Activated T-helper 1 cell treated with anti-CD3 and anti-CD28 coated beads, Interleukin-12 subunit alpha, Interleukin-12 subunit beta, Interleukin-2, Interleukin-4 antibody, amounts not matched to agents 30 ng/mL and 10 ng/mL and 1 ng/mL, durations not matched to agents 14 hours and 24 hours and 36 hours (primary cell): Measurements from ENCODE around the gene NDUFB6. TPM values are rescaled to one million over a fixed set of nuclear protein-coding genes. Genes with fewer than 3 reads are reported as not detected.
"Not testable (repeated sequence)": the region's sequence is repeated elsewhere in the genome, so short reads cannot be mapped to it uniquely, and the experiment has no call there.

ENCODE experiments used
- DNase-seq: peaks from one replicate; pipeline ENCODE4 v3.0.0; 2021; ENCODE audit warnings: low spot score
- H3K27ac Mint-ChIP-seq: one replicate; pipeline ENCODE4 v1.8.0; 2021; ENCODE audit warnings: mild to moderate bottlenecking, mixed read lengths
- H3K27me3 Mint-ChIP-seq: one replicate; pipeline ENCODE4 v1.8.0; 2022; ENCODE audit warnings: mild to moderate bottlenecking, moderate library complexity, mixed read lengths; ENCODE audit not compliant: insufficient read depth
- H3K36me3 Mint-ChIP-seq: one replicate; pipeline ENCODE4 v1.8.0; 2021; ENCODE audit warnings: low read depth, mixed read lengths
- H3K4me1 Mint-ChIP-seq: one replicate; pipeline ENCODE4 v1.8.0; 2021; ENCODE audit warnings: low read depth, mixed read lengths
- H3K4me3 Mint-ChIP-seq: one replicate; pipeline ENCODE4 v1.8.0; 2021; ENCODE audit warnings: mild to moderate bottlenecking, moderate library complexity, mixed read lengths
- H3K9me3 Mint-ChIP-seq: one replicate; pipeline ENCODE4 v1.8.0; 2021; ENCODE audit warnings: mixed read lengths
- intact Hi-C: fragments of 100-400 bp; cut with micrococcal nuclease; formaldehyde crosslinking; loops from one replicate; pipeline ENCODE4 v1.15.1; 2024
- total RNA-seq: library from RNA; stranded (reverse); gene quantifications from 2 replicates; pipeline ENCODE4 v1.2.3, GENCODE V29; 2022

NDUFB6 gene
- total RNA-seq, 1 donor from 2014 or later: 46.3 TPM

GRCh38 chr9:32526041-32526706, 46.8 kb downstream of the NDUFB6 start, which contains the start of gene RIGI:
Gene RIGI (minus strand): TSS chr9:32526196. CDS start chr9:32526166, 30 bp downstream.
- H3K27ac Mint-ChIP-seq: peak within 1 kb of the TSS; percentile 86
- H3K36me3 Mint-ChIP-seq: peaks cover 18% of the 10 kb centered on the region

GRCh38 chr9:32525709-32526030, 47.3 kb downstream of the NDUFB6 start:
- no peaks in the 10 kb centered on the region for H3K27me3 Mint-ChIP-seq
- peaks cover 18% of the 10 kb centered on the region for H3K36me3 Mint-ChIP-seq
- H3K4me3 Mint-ChIP-seq: peak overlapping the region; percentile 92
- peaks cover 53% of the 10 kb centered on the region for H3K4me1 Mint-ChIP-seq
- H3K9me3 Mint-ChIP-seq: no peaks in the 10 kb centered on the region
- peak overlapping the region; percentile 86 for H3K27ac Mint-ChIP-seq
- DNase-seq: no peak
- intact Hi-C loops: loop anchor here (1.0 kb wide), 3 partner anchors 26 to 146 kb away; no protein-coding TSS in a partner anchor

More at GRCh38 chr9:32526041-32526706, 46.8 kb downstream of the NDUFB6 start, which contains the start of gene RIGI:
- Mint-ChIP-seq H3K4me3 (peak within 1 kb of the TSS; percentile 92), H3K27me3 (no peaks in the 10 kb centered on the region), H3K4me1 (peaks cover 53% of the 10 kb centered on the region), H3K9me3 (no peaks in the 10 kb centered on the region)
- intact Hi-C loops: no loop called here
- DNase-seq: peak; percentile 81

- no peak for DNase-seq
- peaks cover 21% of the 10 kb centered on the region for H3K36me3 Mint-ChIP-seq
- intact Hi-C loops: loop anchor here (1.0 kb wide), 3 partner anchors 26 to 146 kb away; no protein-coding TSS in a partner anchor
- peak overlapping the region; percentile 92 for H3K4me3 Mint-ChIP-seq
- peak overlapping the region; percentile 86 for H3K27ac Mint-ChIP-seq
- no peaks in the 10 kb centered on the region for H3K27me3 Mint-ChIP-seq
- peaks cover 53% of the 10 kb centered on the region for H3K4me1 Mint-ChIP-seq
- no peaks in the 10 kb centered on the region for H3K9me3 Mint-ChIP-seq
These were observed 47.9 kb downstream of the NDUFB6 start for GRCh38 chr9:32524892-32525708.

GRCh38 chr9:32524558-32524891, 48.4 kb downstream of the NDUFB6 start:
- intact Hi-C loops, H3K27me3 Mint-ChIP-seq, H3K9me3 Mint-ChIP-seq, DNase-seq, H3K27ac Mint-ChIP-seq: not testable (repeated sequence)
- peak overlapping the region; percentile 92 for H3K4me3 Mint-ChIP-seq
- peaks cover 21% of the 10 kb centered on the region for H3K36me3 Mint-ChIP-seq
- H3K4me1 Mint-ChIP-seq: peaks cover 53% of the 10 kb centered on the region

- no peaks in the 10 kb centered on the region for H3K9me3 Mint-ChIP-seq
- H3K27me3 Mint-ChIP-seq: no peaks in the 10 kb centered on the region
- peaks cover 53% of the 10 kb centered on the region for H3K4me1 Mint-ChIP-seq
- H3K4me3 Mint-ChIP-seq: peak overlapping the region; percentile 92
- intact Hi-C loops: no loop called here
- H3K36me3 Mint-ChIP-seq: peaks cover 21% of the 10 kb centered on the region
- no peak for DNase-seq
- peak overlapping the region; percentile 4 for H3K27ac Mint-ChIP-seq
These were observed 49.0 kb downstream of the NDUFB6 start for GRCh38 chr9:32523910-32524309.

- DNase-seq: no peak
- Mint-ChIP-seq H3K4me3 (no peak overlapping the region), H3K4me1 (peaks cover 28% of the 10 kb centered on the region), H3K9me3 (peaks cover 21% of the 10 kb centered on the region), H3K27ac (no peak overlapping the region), H3K36me3 (peaks cover 53% of the 10 kb centered on the region), H3K27me3 (no peaks in the 10 kb centered on the region)
- intact Hi-C loops: no loop called here
These were observed 54.7 kb downstream of the NDUFB6 start for GRCh38 chr9:32518276-32518675.

GRCh38 chr9:32516241-32516640, 56.7 kb downstream of the NDUFB6 start:
- Mint-ChIP-seq H3K27ac (no peak overlapping the region), H3K4me3 (no peak overlapping the region), H3K9me3 (peaks cover 21% of the 10 kb centered on the region), H3K36me3 (peaks cover 54% of the 10 kb centered on the region), H3K4me1 (peaks cover 27% of the 10 kb centered on the region), H3K27me3 (no peaks in the 10 kb centered on the region)
- DNase-seq: no peak
- intact Hi-C loops: no loop called here

- no peak overlapping the region for H3K27ac Mint-ChIP-seq
- intact Hi-C loops: no loop called here
- H3K27me3 Mint-ChIP-seq: no peaks in the 10 kb centered on the region
- no peak for DNase-seq
- no peak overlapping the region for H3K4me3 Mint-ChIP-seq
- H3K9me3 Mint-ChIP-seq: no peaks in the 10 kb centered on the region
- peaks cover 16% of the 10 kb centered on the region for H3K36me3 Mint-ChIP-seq
- H3K4me1 Mint-ChIP-seq: peaks cover 33% of the 10 kb centered on the region
These were observed 64.2 kb downstream of the NDUFB6 start for GRCh38 chr9:32508728-32509127.

- H3K36me3 Mint-ChIP-seq: peaks cover 32% of the 10 kb centered on the region
- H3K27me3 Mint-ChIP-seq: no peaks in the 10 kb centered on the region
- peaks cover 10% of the 10 kb centered on the region for H3K4me1 Mint-ChIP-seq
- intact Hi-C loops: no loop called here
- DNase-seq: no peak
- H3K27ac Mint-ChIP-seq: no peak overlapping the region
- H3K4me3 Mint-ChIP-seq: no peak overlapping the region
- H3K9me3 Mint-ChIP-seq: no peaks in the 10 kb centered on the region
These were observed 70.0 kb downstream of the NDUFB6 start for GRCh38 chr9:32503008-32503407.

Other genes starting within 250 kb of the NDUFB6 start
- 5.6 and 6.9 TPM in 2 replicates for gene ACO1, start 188.5 kb downstream of the NDUFB6 start, total RNA-seq
- 6.1 and 6.5 TPM in 2 replicates for gene RIGI, start 47.0 kb downstream of the NDUFB6 start, total RNA-seq
- gene SMIM27, start 20.8 kb downstream of the NDUFB6 start, total RNA-seq: 8.7 and 11.0 TPM in 2 replicates
- gene TOPORS, start 20.6 kb downstream of the NDUFB6 start, total RNA-seq: 14.8 and 15.1 TPM in 2 replicates
- 0.03 TPM in 1 of 2 replicates, not detected in the other for gene TAF1L, start 62.5 kb upstream of the NDUFB6 start, total RNA-seq
- not detected in 2 replicates for gene TMEM215, start 210.4 kb upstream of the NDUFB6 start, total RNA-seq